Measurements from ENCODE around the gene MINDY1.

Gene MINDY1, protein sequence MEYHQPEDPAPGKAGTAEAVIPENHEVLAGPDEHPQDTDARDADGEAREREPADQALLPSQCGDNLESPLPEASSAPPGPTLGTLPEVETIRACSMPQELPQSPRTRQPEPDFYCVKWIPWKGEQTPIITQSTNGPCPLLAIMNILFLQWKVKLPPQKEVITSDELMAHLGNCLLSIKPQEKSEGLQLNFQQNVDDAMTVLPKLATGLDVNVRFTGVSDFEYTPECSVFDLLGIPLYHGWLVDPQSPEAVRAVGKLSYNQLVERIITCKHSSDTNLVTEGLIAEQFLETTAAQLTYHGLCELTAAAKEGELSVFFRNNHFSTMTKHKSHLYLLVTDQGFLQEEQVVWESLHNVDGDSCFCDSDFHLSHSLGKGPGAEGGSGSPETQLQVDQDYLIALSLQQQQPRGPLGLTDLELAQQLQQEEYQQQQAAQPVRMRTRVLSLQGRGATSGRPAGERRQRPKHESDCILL

DNA sequence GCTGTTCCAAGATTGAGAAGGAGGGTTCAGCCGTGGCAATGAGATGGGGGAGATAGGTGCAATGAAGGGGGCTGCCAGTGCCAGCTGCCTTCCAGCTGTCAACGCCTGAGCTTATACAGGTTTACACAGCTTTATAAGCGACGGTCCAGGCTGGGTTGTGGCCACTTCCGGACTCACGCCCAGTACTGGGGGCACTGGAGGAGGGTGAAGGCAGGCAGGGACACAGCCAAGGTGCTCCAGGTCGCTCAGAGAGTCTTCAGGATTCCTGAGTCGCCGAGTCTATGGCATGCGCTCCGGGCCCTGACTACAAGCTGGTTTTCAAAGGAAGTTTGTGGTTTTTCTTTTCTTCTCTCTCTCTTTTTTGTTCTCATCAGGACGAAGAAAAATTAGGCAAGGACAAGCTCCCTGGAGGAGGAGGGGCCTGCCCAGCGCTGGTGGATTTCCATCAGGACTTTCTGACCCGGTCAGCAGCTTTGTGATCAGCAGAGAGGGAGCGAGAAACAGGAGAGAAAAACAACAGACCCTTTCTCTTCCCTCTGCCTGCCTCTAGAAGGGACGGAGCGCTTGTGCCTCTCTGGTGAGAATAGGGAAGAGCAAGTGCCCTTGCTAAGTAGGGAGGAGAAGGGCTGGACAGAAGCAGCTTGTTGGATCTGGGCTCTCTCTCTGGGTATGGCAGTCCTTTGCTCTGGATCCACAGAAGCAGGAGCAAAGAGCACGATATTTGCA is at the start of gene MINDY1:
MINDY1 (minus strand) TSS at position 576 of the 726 bp plus-strand sequence. CDS start 4,285 bp downstream, outside the sequence.
- peak; percentile 80 for DNase-seq

GRCh38 chr1:151056149-151056548 is 49.4 kb upstream of the MINDY1 start:
- DNase-seq: no peak

DNA sequence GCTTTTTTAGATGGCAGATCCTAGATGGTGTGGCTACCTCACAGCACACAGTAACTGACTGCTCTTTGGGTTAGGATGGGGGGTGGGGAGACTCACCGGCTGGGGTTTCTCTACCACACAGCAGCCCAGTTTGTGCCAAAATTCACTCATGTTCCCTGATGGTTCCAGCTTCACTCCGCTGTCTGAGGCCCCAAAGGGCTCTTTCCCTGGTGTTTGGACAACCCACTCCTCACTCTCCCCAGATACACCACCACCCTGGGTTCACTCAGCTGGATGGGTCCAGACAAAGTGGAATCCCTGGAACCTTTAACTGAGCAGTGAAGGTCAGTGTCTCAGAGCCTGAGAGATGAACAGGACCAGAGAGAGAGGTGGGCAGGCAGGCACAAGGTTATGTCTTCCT is 48.9 kb upstream of the MINDY1 start:
- no peak for DNase-seq

GRCh38 chr1:151054971-151055547 is 48.4 kb upstream of the MINDY1 start:
- DNase-seq: no peak

DNA sequence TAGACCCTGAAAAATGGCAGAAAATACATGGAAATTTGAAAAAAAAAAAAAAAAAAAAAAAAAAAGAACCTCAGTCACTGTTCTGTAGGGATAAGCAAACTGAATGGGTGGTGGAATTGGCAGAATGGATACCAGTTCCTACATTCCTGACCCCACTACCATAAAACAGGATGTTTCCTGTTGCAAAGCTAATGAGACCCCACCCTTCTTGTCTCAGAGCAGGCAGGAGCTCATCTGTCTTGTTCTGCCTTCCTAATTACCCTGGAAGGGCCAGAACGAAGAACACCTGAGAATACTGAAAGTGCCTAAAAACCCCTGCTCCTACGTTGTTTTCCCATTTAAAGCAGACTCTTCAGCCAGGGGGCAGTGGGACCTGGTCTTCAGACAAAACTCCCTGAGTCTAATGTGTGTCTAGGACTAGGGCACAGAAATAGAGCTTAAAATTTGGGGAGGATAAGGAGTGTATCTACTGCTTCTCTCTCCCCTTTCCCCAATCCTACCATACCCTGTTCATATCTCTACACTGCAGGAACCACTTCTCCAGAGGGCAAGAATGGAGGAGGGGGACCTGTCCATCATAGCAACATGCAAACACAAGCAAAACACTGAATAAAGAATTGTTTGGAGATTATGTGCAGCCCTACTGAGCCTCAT is 44.8 kb upstream of the MINDY1 start:
- DNase-seq: no peak

- no peak for DNase-seq
These were observed 43.5 kb upstream of the MINDY1 start for GRCh38 chr1:151050051-151050688.

GRCh38 chr1:151049458-151049857 is 42.8 kb upstream of the MINDY1 start:
- no peak for DNase-seq

- no peak for DNase-seq
These were observed 41.9 kb upstream of the MINDY1 start for GRCh38 chr1:151048645-151049032.

DNA sequence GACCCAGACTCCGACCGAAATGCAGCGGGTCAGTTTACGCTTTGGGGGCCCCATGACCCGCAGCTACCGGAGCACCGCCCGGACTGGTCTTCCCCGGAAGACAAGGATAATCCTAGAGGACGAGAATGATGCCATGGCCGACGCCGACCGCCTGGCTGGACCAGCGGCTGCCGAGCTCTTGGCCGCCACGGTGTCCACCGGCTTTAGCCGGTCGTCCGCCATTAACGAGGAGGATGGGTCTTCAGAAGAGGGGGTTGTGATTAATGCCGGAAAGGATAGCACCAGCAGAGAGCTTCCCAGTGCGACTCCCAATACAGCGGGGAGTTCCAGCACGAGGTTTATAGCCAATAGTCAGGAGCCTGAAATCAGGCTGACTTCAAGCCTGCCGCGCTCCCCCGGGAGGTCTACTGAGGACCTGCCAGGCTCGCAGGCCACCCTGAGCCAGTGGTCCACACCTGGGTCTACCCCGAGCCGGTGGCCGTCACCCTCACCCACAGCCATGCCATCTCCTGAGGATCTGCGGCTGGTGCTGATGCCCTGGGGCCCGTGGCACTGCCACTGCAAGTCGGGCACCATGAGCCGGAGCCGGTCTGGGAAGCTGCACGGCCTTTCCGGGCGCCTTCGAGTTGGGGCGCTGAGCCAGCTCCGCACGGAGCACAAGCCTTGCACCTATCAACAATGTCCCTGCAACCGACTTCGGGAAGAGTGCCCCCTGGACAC is 41.4 kb upstream of the MINDY1 start:
- peak; percentile 46 for DNase-seq

- peak; percentile 62 for DNase-seq
These were observed 40.9 kb upstream of the MINDY1 start, which contains the start of gene C1orf56 for GRCh38 chr1:151047591-151047924. Gene C1orf56, plus strand, starts transcription at chr1:151047751. Its CDS starts 97 bp downstream, at chr1:151047848.

GRCh38 chr1:151043163-151043562 is 36.5 kb upstream of the MINDY1 start:
- no peak for DNase-seq

- DNase-seq: no peak
These were observed 32.8 kb upstream of the MINDY1 start for GRCh38 chr1:151039521-151039920.

- no peak for DNase-seq
These were observed 30.3 kb upstream of the MINDY1 start for GRCh38 chr1:151037032-151037431.

DNA sequence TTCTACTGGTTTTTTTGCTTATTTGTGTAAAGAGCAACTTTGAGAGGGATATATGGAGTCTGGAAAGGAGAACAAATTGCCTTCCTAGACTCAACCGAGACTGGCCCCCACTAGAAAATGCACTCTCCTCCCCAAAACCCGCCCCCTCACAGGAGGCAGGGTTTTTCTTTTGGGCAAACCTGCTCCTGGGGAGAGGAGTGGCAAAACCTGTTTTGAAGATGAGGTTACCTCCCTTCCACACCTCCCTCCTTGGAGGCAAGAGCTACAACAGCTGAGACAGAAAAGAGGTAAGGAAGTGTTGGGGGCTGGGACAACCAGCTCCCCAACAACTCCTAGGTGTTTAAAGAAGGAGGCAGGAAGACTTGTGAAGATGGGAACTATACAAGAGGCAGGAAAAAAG is 29.7 kb upstream of the MINDY1 start, which contains the start of gene BNIPL:
BNIPL (plus strand) TSS at position 231 of the 400 bp plus-strand sequence; CDS start at position 371, 140 bp downstream.
- no peak for DNase-seq

DNA sequence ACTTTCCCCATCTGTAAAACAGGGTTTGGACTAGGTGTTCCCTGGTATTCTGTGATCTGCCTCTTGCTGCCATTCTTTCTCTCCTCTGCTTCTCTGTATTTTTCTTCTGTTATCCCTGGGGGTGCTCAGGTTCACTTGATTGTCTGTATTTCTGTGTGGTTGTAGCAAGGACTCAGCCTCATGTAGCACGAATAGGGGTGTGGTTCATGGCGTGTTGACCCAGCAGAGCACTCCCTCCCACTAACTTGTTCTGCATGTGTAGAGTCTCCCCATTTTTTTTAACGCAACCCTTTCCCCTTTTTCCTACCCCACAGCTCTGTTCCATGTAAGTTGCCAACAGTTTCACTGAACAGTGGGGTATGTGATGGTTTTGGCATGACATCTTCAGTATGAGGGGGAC is 28.5 kb upstream of the MINDY1 start:
- DNase-seq: no peak

DNA sequence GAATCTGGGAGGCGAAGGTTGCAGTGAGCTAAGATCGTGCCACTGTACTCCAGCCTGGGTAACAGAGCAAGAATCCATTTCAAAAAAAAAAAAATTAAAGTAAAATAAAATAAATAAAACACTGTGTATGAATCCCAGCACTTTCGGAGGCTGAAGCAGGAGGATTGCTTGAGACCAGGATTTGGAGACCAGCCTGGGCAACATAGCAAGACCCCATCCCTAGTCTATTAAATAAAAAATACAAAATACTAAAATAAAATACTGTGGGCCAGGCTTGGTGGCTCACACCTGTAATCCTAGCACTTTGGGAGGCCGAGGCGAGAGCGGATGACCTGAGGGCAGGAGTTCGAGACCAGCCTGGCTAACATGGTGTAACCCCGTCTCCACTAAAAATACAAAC is 25.5 kb upstream of the MINDY1 start:
- no peak for DNase-seq

GRCh38 chr1:151026460-151026859 is 19.8 kb upstream of the MINDY1 start:
- DNase-seq: no peak

DNA sequence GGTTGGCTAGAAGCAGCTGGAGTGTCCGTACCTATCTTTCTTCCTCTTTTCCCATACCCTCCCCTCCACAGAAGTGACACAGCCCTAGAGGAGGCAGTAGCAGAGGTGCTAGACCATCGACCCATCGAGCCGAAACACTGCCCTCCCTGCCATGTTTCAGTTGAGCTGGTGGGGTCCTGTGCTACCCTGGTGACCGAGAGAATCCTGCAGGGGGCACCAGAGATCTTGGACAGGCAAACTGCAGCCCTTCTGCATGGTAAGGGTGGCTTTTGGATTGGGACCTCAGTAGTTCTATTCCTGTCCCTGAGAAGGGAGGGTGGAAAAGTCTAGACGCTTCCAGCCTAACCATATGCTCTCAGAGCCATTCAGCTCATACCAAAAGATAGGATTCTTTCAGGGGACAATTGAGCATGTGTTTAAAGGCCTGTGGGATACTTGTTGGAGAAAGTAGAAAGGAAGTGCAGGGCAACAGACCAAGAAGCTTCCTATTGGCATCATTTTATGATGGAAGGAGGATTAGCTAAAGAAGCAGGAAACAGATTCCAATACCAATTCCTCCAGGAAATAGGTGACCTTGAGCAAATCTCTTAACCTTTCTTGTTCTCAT is 17.9 kb upstream of the MINDY1 start:
- DNase-seq: peak; percentile 92

DNA sequence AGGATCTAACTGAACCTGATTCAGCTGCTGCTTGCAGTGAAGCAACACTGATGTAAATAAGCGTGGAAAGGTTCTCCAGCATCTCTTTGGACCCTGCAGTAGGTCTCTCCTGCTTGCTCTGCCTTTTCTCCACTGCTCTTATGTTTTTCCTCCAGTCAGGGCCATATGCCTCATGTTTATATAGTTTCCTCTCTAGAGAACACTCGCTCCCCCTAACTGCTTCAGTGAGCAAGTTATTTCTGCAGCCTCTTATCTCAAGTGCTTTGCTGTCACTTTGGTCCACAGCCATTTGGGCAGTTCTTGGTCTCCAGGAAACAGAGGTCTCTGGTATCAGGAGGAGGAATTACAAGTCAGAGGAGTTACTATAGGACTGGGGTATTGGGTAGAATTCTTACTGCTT is 6.8 kb upstream of the MINDY1 start:
- no peak for DNase-seq

- no peak for DNase-seq
These were observed 6.2 kb upstream of the MINDY1 start for GRCh38 chr1:151012684-151013471.
